ENCODE measurements around the gene SEC31A. TPM values are rescaled to one million over a fixed set of nuclear protein-coding genes. Genes with fewer than 3 reads are reported as not detected.

SEC31A gene
- total RNA-seq, 1 experiment from 2014 or later = 137 TPM

DNA sequence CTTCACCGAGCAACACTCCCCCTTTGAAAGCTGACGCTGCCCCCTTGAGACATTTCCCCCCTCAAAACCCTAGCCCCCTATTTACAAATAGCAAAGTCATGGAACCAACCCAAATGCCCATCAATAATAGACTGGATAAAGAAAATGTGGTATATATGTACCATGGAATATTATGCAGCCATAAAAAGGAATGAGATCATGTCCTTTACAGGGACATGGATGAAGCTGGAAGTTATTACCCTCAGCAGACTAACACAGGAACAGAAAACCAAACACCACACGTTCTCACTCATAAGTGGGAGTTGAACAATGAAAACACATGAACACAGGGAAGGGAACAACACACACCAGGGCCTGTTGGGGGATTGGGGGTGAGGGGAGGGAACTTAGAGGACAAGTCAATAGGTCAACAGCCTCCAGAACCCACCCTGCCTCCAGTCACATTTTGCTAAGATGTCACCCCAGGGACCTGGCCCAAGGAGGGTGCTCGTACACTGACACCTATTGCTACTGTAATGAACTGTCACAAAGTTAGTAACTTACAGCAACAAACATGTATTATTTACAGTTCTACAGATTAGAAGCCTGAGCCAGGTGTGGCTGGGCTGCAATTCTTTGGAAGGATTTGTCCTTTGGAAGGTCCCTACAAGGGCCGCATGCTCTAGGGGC, 113.0 kb downstream of the SEC31A start (continued):
- TF ChIP-seq, protein P1, sequence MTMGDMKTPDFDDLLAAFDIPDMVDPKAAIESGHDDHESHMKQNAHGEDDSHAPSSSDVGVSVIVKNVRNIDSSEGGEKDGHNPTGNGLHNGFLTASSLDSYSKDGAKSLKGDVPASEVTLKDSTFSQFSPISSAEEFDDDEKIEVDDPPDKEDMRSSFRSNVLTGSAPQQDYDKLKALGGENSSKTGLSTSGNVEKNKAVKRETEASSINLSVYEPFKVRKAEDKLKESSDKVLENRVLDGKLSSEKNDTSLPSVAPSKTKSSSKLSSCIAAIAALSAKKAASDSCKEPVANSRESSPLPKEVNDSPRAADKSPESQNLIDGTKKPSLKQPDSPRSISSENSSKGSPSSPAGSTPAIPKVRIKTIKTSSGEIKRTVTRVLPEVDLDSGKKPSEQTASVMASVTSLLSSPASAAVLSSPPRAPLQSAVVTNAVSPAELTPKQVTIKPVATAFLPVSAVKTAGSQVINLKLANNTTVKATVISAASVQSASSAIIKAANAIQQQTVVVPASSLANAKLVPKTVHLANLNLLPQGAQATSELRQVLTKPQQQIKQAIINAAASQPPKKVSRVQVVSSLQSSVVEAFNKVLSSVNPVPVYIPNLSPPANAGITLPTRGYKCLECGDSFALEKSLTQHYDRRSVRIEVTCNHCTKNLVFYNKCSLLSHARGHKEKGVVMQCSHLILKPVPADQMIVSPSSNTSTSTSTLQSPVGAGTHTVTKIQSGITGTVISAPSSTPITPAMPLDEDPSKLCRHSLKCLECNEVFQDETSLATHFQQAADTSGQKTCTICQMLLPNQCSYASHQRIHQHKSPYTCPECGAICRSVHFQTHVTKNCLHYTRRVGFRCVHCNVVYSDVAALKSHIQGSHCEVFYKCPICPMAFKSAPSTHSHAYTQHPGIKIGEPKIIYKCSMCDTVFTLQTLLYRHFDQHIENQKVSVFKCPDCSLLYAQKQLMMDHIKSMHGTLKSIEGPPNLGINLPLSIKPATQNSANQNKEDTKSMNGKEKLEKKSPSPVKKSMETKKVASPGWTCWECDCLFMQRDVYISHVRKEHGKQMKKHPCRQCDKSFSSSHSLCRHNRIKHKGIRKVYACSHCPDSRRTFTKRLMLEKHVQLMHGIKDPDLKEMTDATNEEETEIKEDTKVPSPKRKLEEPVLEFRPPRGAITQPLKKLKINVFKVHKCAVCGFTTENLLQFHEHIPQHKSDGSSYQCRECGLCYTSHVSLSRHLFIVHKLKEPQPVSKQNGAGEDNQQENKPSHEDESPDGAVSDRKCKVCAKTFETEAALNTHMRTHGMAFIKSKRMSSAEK (CRISPR knock-in tag; IDR thresholded peaks at IDR 0.05; ENCODE audit: borderline replicate concordance) = no peak
- no peak for TF ChIP-seq JAZF1 (CRISPR knock-in tag; IDR thresholded peaks at IDR 0.05)
- TF ChIP-seq, protein P2, sequence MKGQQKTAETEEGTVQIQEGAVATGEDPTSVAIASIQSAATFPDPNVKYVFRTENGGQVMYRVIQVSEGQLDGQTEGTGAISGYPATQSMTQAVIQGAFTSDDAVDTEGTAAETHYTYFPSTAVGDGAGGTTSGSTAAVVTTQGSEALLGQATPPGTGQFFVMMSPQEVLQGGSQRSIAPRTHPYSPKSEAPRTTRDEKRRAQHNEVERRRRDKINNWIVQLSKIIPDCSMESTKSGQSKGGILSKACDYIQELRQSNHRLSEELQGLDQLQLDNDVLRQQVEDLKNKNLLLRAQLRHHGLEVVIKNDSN (CRISPR knock-in tag; IDR thresholded peaks at IDR 0.05) = no peak
- TF ChIP-seq, protein P3, sequence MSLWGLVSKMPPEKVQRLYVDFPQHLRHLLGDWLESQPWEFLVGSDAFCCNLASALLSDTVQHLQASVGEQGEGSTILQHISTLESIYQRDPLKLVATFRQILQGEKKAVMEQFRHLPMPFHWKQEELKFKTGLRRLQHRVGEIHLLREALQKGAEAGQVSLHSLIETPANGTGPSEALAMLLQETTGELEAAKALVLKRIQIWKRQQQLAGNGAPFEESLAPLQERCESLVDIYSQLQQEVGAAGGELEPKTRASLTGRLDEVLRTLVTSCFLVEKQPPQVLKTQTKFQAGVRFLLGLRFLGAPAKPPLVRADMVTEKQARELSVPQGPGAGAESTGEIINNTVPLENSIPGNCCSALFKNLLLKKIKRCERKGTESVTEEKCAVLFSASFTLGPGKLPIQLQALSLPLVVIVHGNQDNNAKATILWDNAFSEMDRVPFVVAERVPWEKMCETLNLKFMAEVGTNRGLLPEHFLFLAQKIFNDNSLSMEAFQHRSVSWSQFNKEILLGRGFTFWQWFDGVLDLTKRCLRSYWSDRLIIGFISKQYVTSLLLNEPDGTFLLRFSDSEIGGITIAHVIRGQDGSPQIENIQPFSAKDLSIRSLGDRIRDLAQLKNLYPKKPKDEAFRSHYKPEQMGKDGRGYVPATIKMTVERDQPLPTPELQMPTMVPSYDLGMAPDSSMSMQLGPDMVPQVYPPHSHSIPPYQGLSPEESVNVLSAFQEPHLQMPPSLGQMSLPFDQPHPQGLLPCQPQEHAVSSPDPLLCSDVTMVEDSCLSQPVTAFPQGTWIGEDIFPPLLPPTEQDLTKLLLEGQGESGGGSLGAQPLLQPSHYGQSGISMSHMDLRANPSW (CRISPR knock-in tag; conservative IDR thresholded peaks at IDR 0.05; ENCODE audit: low read depth) = no peak
- TF ChIP-seq, protein P4, sequence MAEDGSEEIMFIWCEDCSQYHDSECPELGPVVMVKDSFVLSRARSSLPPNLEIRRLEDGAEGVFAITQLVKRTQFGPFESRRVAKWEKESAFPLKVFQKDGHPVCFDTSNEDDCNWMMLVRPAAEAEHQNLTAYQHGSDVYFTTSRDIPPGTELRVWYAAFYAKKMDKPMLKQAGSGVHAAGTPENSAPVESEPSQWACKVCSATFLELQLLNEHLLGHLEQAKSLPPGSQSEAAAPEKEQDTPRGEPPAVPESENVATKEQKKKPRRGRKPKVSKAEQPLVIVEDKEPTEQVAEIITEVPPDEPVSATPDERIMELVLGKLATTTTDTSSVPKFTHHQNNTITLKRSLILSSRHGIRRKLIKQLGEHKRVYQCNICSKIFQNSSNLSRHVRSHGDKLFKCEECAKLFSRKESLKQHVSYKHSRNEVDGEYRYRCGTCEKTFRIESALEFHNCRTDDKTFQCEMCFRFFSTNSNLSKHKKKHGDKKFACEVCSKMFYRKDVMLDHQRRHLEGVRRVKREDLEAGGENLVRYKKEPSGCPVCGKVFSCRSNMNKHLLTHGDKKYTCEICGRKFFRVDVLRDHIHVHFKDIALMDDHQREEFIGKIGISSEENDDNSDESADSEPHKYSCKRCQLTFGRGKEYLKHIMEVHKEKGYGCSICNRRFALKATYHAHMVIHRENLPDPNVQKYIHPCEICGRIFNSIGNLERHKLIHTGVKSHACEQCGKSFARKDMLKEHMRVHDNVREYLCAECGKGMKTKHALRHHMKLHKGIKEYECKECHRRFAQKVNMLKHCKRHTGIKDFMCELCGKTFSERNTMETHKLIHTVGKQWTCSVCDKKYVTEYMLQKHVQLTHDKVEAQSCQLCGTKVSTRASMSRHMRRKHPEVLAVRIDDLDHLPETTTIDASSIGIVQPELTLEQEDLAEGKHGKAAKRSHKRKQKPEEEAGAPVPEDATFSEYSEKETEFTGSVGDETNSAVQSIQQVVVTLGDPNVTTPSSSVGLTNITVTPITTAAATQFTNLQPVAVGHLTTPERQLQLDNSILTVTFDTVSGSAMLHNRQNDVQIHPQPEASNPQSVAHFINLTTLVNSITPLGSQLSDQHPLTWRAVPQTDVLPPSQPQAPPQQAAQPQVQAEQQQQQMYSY (CRISPR knock-in tag; IDR thresholded peaks at IDR 0.05) = no peak
- TF ChIP-seq KAT7 (CRISPR knock-in tag; IDR thresholded peaks at IDR 0.05; ENCODE audit: borderline replicate concordance) = no peak
- no peak for TF ChIP-seq ZNF138 (CRISPR knock-in tag; conservative IDR thresholded peaks at IDR 0.05)
- no peak for TF ChIP-seq GRHL2 (CRISPR knock-in tag; IDR thresholded peaks at IDR 0.05; ENCODE audit: insufficient replicate concordance, severe bottlenecking)
- TF ChIP-seq, protein P5, sequence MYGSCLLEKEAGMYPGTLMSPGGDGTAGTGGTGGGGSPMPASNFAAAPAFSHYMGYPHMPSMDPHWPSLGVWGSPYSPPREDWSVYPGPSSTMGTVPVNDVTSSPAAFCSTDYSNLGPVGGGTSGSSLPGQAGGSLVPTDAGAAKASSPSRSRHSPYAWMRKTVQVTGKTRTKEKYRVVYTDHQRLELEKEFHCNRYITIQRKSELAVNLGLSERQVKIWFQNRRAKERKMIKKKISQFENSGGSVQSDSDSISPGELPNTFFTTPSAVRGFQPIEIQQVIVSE (CRISPR knock-in tag; IDR thresholded peaks at IDR 0.05; ENCODE audit: borderline replicate concordance) = no peak
- TF ChIP-seq, protein P6, sequence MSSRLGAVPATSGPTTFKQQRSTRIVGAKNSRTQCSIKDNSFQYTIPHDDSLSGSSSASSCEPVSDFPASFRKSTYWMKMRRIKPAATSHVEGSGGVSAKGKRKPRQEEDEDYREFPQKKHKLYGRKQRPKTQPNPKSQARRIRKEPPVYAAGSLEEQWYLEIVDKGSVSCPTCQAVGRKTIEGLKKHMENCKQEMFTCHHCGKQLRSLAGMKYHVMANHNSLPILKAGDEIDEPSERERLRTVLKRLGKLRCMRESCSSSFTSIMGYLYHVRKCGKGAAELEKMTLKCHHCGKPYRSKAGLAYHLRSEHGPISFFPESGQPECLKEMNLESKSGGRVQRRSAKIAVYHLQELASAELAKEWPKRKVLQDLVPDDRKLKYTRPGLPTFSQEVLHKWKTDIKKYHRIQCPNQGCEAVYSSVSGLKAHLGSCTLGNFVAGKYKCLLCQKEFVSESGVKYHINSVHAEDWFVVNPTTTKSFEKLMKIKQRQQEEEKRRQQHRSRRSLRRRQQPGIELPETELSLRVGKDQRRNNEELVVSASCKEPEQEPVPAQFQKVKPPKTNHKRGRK (CRISPR knock-in tag; IDR thresholded peaks at IDR 0.05; ENCODE audit: borderline replicate concordance) = no peak
- TF ChIP-seq, protein P7, sequence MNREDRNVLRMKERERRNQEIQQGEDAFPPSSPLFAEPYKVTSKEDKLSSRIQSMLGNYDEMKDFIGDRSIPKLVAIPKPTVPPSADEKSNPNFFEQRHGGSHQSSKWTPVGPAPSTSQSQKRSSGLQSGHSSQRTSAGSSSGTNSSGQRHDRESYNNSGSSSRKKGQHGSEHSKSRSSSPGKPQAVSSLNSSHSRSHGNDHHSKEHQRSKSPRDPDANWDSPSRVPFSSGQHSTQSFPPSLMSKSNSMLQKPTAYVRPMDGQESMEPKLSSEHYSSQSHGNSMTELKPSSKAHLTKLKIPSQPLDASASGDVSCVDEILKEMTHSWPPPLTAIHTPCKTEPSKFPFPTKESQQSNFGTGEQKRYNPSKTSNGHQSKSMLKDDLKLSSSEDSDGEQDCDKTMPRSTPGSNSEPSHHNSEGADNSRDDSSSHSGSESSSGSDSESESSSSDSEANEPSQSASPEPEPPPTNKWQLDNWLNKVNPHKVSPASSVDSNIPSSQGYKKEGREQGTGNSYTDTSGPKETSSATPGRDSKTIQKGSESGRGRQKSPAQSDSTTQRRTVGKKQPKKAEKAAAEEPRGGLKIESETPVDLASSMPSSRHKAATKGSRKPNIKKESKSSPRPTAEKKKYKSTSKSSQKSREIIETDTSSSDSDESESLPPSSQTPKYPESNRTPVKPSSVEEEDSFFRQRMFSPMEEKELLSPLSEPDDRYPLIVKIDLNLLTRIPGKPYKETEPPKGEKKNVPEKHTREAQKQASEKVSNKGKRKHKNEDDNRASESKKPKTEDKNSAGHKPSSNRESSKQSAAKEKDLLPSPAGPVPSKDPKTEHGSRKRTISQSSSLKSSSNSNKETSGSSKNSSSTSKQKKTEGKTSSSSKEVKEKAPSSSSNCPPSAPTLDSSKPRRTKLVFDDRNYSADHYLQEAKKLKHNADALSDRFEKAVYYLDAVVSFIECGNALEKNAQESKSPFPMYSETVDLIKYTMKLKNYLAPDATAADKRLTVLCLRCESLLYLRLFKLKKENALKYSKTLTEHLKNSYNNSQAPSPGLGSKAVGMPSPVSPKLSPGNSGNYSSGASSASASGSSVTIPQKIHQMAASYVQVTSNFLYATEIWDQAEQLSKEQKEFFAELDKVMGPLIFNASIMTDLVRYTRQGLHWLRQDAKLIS (CRISPR knock-in tag; IDR thresholded peaks at IDR 0.05; ENCODE audit: borderline replicate concordance) = no peak
- TF ChIP-seq, protein P8, sequence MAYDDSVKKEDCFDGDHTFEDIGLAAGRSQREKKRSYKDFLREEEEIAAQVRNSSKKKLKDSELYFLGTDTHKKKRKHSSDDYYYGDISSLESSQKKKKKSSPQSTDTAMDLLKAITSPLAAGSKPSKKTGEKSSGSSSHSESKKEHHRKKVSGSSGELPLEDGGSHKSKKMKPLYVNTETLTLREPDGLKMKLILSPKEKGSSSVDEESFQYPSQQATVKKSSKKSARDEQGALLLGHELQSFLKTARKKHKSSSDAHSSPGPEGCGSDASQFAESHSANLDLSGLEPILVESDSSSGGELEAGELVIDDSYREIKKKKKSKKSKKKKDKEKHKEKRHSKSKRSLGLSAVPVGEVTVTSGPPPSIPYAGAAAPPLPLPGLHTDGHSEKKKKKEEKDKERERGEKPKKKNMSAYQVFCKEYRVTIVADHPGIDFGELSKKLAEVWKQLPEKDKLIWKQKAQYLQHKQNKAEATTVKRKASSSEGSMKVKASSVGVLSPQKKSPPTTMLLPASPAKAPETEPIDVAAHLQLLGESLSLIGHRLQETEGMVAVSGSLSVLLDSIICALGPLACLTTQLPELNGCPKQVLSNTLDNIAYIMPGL (CRISPR knock-in tag; IDR thresholded peaks at IDR 0.05) = no peak
- TF ChIP-seq FOXK1 (CRISPR knock-in tag; IDR thresholded peaks at IDR 0.05) = no peak
- TF ChIP-seq, protein P9, sequence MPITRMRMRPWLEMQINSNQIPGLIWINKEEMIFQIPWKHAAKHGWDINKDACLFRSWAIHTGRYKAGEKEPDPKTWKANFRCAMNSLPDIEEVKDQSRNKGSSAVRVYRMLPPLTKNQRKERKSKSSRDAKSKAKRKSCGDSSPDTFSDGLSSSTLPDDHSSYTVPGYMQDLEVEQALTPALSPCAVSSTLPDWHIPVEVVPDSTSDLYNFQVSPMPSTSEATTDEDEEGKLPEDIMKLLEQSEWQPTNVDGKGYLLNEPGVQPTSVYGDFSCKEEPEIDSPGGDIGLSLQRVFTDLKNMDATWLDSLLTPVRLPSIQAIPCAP (CRISPR knock-in tag; IDR thresholded peaks at IDR 0.05) = no peak
- no peak for TF ChIP-seq ELF4 (CRISPR knock-in tag; IDR thresholded peaks at IDR 0.05; ENCODE audit: low read depth)
